ENCODE measurements around the gene B4GALNT3.
A peak's percentile ranks its signal among the peaks of the same experiment; 100 is the strongest.

Gene B4GALNT3

DNA sequence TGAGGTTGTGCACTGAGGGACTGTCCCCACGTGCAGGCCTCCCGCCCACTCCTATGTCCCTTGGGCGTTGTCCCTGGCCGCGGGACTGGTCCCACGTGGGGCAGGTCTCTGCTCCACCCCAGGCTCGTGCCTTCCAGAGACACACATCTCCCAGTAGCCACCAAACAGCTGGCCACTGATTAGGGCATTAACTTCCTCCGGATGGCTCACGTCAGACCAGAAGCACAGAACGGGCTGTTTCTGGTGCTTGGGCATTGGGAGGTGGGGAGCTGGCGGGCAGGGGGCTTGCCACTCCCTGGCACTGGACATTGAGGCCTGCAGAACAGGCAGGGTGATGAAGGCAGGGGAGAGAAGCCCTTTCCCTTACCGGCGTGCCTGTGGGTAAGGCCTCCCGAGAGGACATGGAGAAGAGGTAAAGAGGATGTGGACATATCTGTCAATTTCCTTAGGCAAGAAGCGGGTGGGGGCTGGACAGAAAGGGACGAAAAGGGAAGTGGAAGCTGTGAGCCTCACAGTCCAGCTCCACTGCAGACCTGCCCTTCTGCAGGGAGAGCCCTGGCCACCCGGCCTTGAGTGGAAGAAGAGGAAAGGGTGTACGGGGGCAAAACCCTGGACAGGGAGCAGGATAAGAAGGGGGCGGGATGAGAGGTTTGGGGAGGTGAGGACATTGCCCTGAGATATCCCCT, 102.3 kb downstream of the B4GALNT3 start:
- no peak for DNase-seq (ENCODE audit: low read depth in 1 of 2, low spot score in 1 of 2)
- no peak for TF ChIP-seq JUND (IDR thresholded peaks at IDR 0.05; ENCODE audit: low read depth)
- in situ Hi-C loops (cut with HindIII; ENCODE audit: low pct_unique_long_range_greater_than_20kb, low sequenced_read_pairs), result no loop called here

DNA sequence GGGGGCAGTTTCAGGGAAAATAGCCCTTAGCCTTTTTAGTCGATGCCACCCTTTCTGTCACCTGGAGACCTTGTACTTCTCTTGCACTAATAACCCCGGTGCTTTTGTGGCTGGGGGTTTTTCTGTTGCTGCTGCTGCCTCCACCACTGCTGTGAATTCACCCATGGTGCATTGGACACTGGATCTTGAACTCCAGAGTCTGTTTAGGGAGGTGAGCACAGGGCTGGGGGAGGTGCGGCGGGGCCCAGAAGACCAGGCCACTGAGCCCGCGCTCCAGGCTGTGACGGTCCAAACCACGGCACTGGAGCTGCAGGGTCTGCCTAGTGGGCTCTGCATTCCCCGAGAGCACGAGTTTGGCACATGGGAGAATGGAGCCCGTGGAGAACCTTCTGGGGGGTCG, 102.9 kb downstream of the B4GALNT3 start:
- in situ Hi-C loops (cut with HindIII; ENCODE audit: low pct_unique_long_range_greater_than_20kb, low sequenced_read_pairs), result no loop called here

DNA sequence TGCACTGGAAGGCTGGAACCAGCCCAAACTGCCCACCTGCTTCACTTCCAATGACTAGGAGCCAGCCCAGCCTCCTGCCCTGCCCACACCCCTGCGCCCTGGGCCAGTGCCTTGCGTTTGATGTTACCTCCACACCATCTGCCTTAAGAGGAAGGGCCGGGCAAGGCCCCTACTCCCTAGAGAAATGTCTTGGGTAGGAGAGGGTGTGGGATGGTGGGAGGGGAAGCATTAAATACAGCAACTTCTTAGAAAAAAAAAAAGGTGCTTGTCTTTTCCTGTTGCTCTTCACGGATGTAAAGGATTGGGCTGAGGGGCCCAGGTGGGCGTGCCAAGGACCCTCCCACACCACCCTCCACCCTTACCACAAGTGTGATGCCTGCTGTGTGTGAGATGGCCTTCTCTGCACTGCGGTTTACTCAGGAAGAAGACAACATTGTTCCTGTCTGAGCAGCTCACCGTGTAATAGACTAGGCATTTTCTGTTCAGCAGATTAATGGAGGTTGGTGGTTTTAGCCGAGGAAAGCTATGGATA, 103.6 kb downstream of the B4GALNT3 start:
- DNase-seq (ENCODE audit: low read depth in 1 of 2, low spot score in 1 of 2), result no peak
- in situ Hi-C loops (cut with HindIII; ENCODE audit: low pct_unique_long_range_greater_than_20kb, low sequenced_read_pairs), result no loop called here
- no peak for TF ChIP-seq JUND (IDR thresholded peaks at IDR 0.05; ENCODE audit: low read depth)

More for the DNA sequence above, 102.9 kb downstream of the B4GALNT3 start:
- DNase-seq (ENCODE audit: low read depth in 1 of 2, low spot score in 1 of 2), result no peak
- no peak for TF ChIP-seq JUND (IDR thresholded peaks at IDR 0.05; ENCODE audit: low read depth)

- in situ Hi-C loops (cut with HindIII; ENCODE audit: low pct_unique_long_range_greater_than_20kb, low sequenced_read_pairs), result no loop called here
- DNase-seq (ENCODE audit: low read depth in 1 of 2, low spot score in 1 of 2), result no peak
These were observed 104.1 kb downstream of the B4GALNT3 start for GRCh38 chr12:563787-564298.

DNA sequence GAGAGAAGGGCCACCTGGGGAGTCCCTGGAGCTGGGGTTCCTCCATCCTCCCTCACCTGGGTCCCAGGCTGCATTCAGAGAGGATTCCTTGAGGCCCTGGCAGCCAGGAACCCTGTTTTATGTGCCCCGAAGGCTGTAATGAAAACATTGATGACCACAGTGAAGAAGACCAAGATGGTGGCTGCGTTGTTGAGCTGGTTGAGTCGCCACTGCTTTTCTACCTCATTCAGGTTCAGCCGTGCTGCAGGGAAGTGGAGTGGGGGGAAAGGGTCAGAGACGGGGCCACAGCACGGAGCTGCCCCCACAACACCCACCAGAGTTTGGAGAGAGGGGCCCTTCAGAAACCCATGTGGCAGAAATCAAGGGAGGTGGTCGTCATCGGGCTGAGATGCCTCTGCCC, 105.4 kb downstream of the B4GALNT3 start:
- in situ Hi-C loops (cut with HindIII; ENCODE audit: low pct_unique_long_range_greater_than_20kb, low sequenced_read_pairs), result no loop called here
- no peak for TF ChIP-seq JUND (IDR thresholded peaks at IDR 0.05; ENCODE audit: low read depth)
- no peak for DNase-seq (ENCODE audit: low read depth in 1 of 2, low spot score in 1 of 2)

More at GRCh38 chr12:563787-564298, 104.1 kb downstream of the B4GALNT3 start:
- TF ChIP-seq JUND (IDR thresholded peaks at IDR 0.05; ENCODE audit: low read depth), result no peak

DNA sequence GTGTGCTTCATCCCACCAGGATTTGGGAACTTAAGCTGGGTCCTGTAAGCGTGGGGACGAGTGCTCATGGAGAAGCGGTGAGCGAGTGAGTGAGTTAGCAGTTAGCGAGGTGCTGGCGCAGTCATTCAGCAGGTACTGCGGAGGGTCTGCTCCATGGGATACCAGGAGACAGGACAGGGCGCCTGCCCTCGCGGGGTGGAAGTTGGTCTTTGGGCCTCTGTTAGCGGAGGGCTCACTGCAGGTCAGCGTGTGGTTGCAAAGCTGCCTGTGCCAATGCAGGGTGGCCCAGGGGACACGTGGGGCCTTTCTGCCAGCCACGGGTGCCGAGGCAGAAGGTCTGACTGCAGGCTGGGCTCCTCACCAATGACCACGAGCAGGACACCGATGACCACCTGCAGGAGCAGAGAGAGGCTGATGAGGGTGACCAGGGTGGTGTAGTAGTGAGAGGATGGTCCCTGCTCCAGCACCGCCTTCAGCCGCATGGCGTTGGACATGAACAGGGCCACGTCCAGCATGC, 105.9 kb downstream of the B4GALNT3 start:
- DNase-seq (ENCODE audit: low read depth in 1 of 2, low spot score in 1 of 2), result no peak
- in situ Hi-C loops (cut with HindIII; ENCODE audit: low pct_unique_long_range_greater_than_20kb, low sequenced_read_pairs), result no loop called here
- TF ChIP-seq JUND (IDR thresholded peaks at IDR 0.05; ENCODE audit: low read depth), result no peak

DNA sequence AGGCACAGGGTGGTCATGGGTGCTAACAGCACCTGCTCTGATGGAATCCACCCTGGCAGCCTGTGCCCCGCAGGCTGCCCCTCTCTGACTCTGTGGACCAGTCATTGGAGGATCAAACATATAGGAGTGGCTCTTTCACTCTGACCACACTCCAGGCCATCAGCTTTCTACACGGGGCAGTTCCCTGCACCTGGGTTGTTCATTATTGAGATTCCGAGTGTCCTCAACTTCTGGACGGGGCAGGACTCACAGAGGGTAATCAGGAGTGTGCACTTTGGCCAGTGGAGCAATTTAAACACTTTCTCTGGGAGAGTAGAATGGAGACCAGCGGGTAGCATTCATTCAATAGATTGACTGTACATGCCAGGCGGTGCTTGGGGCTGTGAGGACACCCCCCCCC, 108.7 kb downstream of the B4GALNT3 start:
- no peak for TF ChIP-seq JUND (IDR thresholded peaks at IDR 0.05; ENCODE audit: low read depth)
- in situ Hi-C loops (cut with HindIII; ENCODE audit: low pct_unique_long_range_greater_than_20kb, low sequenced_read_pairs), result no loop called here
- DNase-seq (ENCODE audit: low read depth in 1 of 2, low spot score in 1 of 2), result no peak

- TF ChIP-seq JUND (IDR thresholded peaks at IDR 0.05; ENCODE audit: low read depth), result no peak
- in situ Hi-C loops (cut with HindIII; ENCODE audit: low pct_unique_long_range_greater_than_20kb, low sequenced_read_pairs), result no loop called here
These were observed 109.4 kb downstream of the B4GALNT3 start for GRCh38 chr12:569091-569676.

DNA sequence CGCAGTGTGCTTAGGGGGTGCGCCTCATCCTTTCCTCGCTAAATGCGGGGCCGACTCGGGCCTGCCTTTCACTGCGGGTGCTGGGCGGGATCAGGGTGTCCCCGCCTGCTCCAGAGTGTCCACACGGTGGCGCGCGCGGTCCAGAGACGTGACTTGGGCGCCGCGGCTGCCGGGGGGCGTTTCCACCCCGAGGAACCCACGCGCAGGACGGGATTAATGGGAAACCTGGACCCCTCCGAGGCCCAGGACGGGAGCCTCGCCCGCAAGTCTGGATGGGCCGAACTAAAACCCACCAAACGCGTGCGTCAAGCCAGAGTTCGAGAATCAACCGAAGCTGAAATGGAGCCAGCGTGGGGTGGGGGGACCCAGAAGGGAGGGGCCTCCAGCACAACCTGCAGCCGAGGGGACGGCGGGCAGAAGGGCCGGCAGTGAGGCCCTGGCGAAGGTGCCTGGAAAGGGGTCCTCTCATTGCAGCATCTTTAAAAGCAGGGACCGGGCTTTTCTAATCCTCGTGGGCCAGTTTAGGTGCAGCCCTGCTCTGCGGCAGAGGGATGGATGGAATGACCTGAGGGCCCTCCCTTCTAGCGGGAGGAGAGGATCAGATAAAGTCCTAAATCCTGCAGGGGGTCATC, 110.2 kb downstream of the B4GALNT3 start:
- in situ Hi-C loops (cut with HindIII; ENCODE audit: low pct_unique_long_range_greater_than_20kb, low sequenced_read_pairs), result no loop called here
- DNase-seq (ENCODE audit: low read depth in 1 of 2, low spot score in 1 of 2), result peak; percentile 87 to 90
- TF ChIP-seq JUND (IDR thresholded peaks at IDR 0.05; ENCODE audit: low read depth), result no peak

More at GRCh38 chr12:569091-569676, 109.4 kb downstream of the B4GALNT3 start:
- DNase-seq (ENCODE audit: low read depth in 1 of 2, low spot score in 1 of 2), result no peak

GRCh38 chr12:570435-570920, 110.7 kb downstream of the B4GALNT3 start:
- no peak; the same call in 1 of the 2 replicates for TF ChIP-seq JUND (IDR thresholded peaks at IDR 0.05; ENCODE audit: low read depth)
- peak; percentile 86 to 91 for DNase-seq (ENCODE audit: low read depth in 1 of 2, low spot score in 1 of 2)
- in situ Hi-C loops (cut with HindIII; ENCODE audit: low pct_unique_long_range_greater_than_20kb, low sequenced_read_pairs), result no loop called here

DNA sequence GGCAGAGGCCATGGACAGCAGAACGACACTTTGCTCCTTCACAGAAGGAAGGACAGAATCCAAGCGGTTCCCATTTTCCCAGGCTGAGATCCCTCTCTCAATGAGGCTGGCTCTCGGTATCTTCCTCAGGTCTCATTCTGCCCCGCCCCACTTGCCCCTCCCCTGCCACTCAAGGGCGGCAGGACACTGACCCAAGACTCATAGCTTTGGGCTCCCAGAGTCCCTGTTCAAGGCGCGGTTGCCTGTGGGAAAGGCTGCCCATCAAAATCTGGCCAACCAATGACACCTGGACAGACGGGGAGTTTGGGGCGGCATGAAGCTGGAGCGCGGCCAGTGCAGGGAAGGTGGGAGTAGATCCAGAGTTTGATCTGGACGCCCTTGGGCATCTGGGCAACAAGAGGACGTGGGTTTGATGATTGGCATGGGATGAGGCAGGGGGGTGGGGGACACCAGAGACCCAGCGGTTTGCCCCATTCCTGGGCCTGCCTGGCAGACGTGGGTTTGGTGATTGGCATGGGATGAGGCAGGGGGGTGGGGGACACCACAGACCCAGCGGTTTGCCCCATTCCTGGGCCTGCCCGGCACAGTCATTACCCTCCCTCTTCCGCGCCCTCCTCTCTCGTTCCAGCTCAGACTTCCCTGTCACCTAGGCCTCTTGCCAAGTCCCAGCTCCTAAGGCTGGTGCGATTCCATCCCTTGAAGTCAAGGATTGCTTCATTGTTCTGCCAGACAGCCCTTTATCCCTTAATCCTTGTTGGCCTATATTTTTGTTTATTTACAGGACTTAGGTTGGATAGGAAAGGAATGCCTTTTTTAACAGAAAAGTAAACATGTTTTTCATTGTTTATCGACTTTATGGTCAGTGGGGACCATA, 111.4 kb downstream of the B4GALNT3 start:
- peak; percentile 80; the same call in 1 of the 2 replicates for TF ChIP-seq JUND (IDR thresholded peaks at IDR 0.05; ENCODE audit: low read depth)
- in situ Hi-C loops (cut with HindIII; ENCODE audit: low pct_unique_long_range_greater_than_20kb, low sequenced_read_pairs), result no loop called here
- peak; percentile 56 to 95 for DNase-seq (ENCODE audit: low read depth in 1 of 2, low spot score in 1 of 2)

All from T47D (cell line).